DND-41 (cell line): ENCODE measurements around the gene RAB4A.

Experiments
- ATAC-seq: fragments of 200-7000 bp; cut with Tn5 transposase; 3 replicates; pipeline ENCODE4 v1.9.1; 2021; ENCODE audit warnings: low read depth; ENCODE audit not compliant: insufficient read depth
- DNase-seq: peaks from one replicate; pipeline ENCODE4 v3.0.0-alpha.2; 2020
- H2AFZ ChIP-seq: 2 replicates; pipeline ENCODE4 v1.6.0; 2012; ENCODE audit warnings: low read depth, low read length
- H3K27ac ChIP-seq: 2 replicates; pipeline ENCODE4 v1.5.1; 2012; ENCODE audit warnings: low read length, inconsistent platforms
- H3K27me3 ChIP-seq: fragments of 200-600 bp; sonication (generic); 2 replicates; pipeline ENCODE4 v1.6.0; 2012; ENCODE audit warnings: low read length, mild to moderate bottlenecking, inconsistent platforms; ENCODE audit not compliant: insufficient read depth, poor library complexity
- H3K36me3 ChIP-seq: 2 replicates; pipeline ENCODE4 v1.5.1; 2012; ENCODE audit warnings: low read length, inconsistent platforms; ENCODE audit not compliant: insufficient read depth
- H3K4me1 ChIP-seq: 2 replicates; pipeline ENCODE4 v1.5.1; 2012; ENCODE audit warnings: mild to moderate bottlenecking, low read length; ENCODE audit not compliant: insufficient read depth
- H3K4me2 ChIP-seq: 2 replicates; pipeline ENCODE4 v1.6.0; 2012; ENCODE audit warnings: mild to moderate bottlenecking, moderate library complexity, low read length, inconsistent platforms; ENCODE audit not compliant: insufficient read depth
- H3K4me3 ChIP-seq, 2 experiments: fragments of 200-600 bp in 1 of 2; shearing (Covaris generic) in 1 of 2; 2 replicates each; pipeline ENCODE4 v1.5.1; 2012 to 2016; ENCODE audit warnings: inconsistent platforms in 2 of 2, low read length in 2 of 2, mild to moderate bottlenecking in 2 of 2, low read depth in 1 of 2, moderate library complexity in 1 of 2
- H3K79me2 ChIP-seq: 2 replicates; pipeline ENCODE4 v1.6.0; 2012; ENCODE audit warnings: low read length, inconsistent platforms; ENCODE audit not compliant: insufficient read depth
- H3K9ac ChIP-seq: 2 replicates; pipeline ENCODE4 v1.6.0; 2012; ENCODE audit warnings: low read depth, mild to moderate bottlenecking, inconsistent platforms, low read length, moderate library complexity
- H3K9me3 ChIP-seq: 2 replicates; pipeline ENCODE4 v1.5.1; 2012; ENCODE audit warnings: low read length, moderate library complexity, mild to moderate bottlenecking, inconsistent platforms; ENCODE audit not compliant: insufficient read depth, severe bottlenecking
- H4K20me1 ChIP-seq: 2 replicates; pipeline ENCODE4 v1.6.0; 2012; ENCODE audit warnings: low read length; ENCODE audit not compliant: insufficient read depth
- EZH2 ChIP-seq: IDR thresholded peaks from 3 replicates; pipeline ENCODE4 v1.6.1; 2012; ENCODE audit warnings: borderline replicate concordance, low read depth, mild to moderate bottlenecking, moderate library complexity, low read length, inconsistent platforms; ENCODE audit not compliant: severe bottlenecking
- TF ChIP-seq, protein P1 (sequence below): IDR thresholded peaks from 2 replicates; pipeline ENCODE4 v1.5.1; 2012; ENCODE audit warnings: borderline replicate concordance, low read length, moderate library complexity, mild to moderate bottlenecking; ENCODE audit not compliant: poor library complexity, severe bottlenecking; ENCODE audit errors: extremely low read depth

RAB4A gene

DNA sequence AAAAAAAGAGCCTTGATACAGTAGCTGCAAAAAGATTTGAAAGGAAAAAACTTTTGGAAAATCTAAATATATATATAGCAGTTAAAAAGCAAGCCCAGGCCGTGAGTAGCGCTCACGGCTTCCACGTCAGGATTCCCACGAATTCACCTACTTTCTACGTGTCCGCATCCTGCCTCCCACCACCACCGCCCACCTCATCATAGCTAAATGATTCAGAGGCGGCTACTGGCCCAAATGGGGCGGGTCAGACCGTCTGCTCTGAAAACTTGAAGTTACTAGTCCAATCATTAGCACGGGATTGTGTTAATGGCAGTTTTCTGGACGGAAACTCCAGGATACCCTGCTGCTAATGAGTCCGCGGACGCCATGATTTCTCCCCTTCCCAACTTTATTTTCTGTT is 73.2 kb downstream of the RAB4A start:
- peak overlapping the region; percentile 86 for H3K9ac ChIP-seq
- DNase-seq (no peak), ATAC-seq (no peak)

DNA sequence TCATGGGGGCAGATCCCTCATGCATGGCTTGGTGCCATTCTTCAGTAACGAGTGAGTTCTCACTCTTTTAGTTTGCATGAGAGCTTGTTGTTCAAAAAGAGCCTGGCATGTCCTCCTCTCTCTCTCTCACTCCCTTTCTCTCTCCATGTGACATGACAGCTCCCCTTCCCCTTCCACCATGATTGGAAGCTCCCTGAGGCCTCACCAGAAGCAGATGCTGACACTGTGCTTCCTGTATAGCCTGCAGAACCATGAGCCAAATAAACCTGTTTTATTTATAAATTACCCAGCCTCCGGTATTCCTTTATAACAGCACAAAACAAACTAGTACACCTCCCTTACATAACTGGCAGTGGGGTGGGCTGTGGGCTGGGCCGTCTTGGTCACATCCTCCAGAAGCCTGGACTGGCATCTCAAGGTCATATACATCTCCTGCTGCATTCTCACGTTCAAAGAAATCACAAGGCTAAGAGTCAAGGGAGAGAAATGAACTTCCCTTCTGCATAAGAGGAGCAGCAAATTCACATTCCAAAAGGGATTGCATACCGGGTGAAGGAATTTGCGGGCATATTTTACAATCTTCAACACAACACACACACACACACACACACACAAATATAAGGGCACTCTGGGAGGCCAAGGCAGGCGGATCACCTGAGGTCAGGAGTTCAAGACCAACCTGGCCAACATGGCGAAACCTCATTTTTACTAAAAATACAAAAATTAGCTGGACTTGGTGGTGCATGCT is 74.2 kb downstream of the RAB4A start:
- no peak for DNase-seq
- Histone ChIP-seq H3K27ac (no peak overlapping the region), H3K36me3 (peaks cover 5% of the 10 kb centered on the region; the same call in 1 of the 2 replicates), H4K20me1 (0 out of 2 replicates have a peak, but pooled peaks cover 7% of the 10 kb centered on the region), H3K4me3 (no peak overlapping the region), H3K4me1 (peaks cover 30% of the 10 kb centered on the region), H3K79me2 (peaks cover 21% of the 10 kb centered on the region), H3K9me3 (no peaks in the 10 kb centered on the region), H2AFZ (no peak overlapping the region), H3K27me3 (no peaks in the 10 kb centered on the region), H3K9ac (no peak overlapping the region), H3K4me2 (no peak overlapping the region)
- TF ChIP-seq, protein P1, sequence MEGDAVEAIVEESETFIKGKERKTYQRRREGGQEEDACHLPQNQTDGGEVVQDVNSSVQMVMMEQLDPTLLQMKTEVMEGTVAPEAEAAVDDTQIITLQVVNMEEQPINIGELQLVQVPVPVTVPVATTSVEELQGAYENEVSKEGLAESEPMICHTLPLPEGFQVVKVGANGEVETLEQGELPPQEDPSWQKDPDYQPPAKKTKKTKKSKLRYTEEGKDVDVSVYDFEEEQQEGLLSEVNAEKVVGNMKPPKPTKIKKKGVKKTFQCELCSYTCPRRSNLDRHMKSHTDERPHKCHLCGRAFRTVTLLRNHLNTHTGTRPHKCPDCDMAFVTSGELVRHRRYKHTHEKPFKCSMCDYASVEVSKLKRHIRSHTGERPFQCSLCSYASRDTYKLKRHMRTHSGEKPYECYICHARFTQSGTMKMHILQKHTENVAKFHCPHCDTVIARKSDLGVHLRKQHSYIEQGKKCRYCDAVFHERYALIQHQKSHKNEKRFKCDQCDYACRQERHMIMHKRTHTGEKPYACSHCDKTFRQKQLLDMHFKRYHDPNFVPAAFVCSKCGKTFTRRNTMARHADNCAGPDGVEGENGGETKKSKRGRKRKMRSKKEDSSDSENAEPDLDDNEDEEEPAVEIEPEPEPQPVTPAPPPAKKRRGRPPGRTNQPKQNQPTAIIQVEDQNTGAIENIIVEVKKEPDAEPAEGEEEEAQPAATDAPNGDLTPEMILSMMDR: no peak
- TF ChIP-seq EZH2: no peak
- no peak for ATAC-seq

More for the DNA sequence above, 73.2 kb downstream of the RAB4A start:
- 0 out of 2 replicates have a peak, but pooled peaks cover 7% of the 10 kb centered on the region for H4K20me1 ChIP-seq
- peak overlapping the region; percentile 24; the same call in 1 of the 2 replicates for H3K27ac ChIP-seq
- no peaks in the 10 kb centered on the region for H3K27me3 ChIP-seq
- H3K79me2 ChIP-seq: peaks cover 31% of the 10 kb centered on the region
- H3K4me3 ChIP-seq: peak overlapping the region in 1 of 2 experiments; percentile 87; a peak in 3 of 4 replicates
- peak overlapping the region; percentile 98 for H3K4me2 ChIP-seq
- H2AFZ ChIP-seq: peak overlapping the region; percentile 66
- no peaks in the 10 kb centered on the region for H3K9me3 ChIP-seq
- TF ChIP-seq EZH2: no peak
- TF ChIP-seq, protein P1: no peak
- H3K36me3 ChIP-seq: peaks cover 11% of the 10 kb centered on the region; the same call in 1 of the 2 replicates
- peaks cover 40% of the 10 kb centered on the region for H3K4me1 ChIP-seq

DNA sequence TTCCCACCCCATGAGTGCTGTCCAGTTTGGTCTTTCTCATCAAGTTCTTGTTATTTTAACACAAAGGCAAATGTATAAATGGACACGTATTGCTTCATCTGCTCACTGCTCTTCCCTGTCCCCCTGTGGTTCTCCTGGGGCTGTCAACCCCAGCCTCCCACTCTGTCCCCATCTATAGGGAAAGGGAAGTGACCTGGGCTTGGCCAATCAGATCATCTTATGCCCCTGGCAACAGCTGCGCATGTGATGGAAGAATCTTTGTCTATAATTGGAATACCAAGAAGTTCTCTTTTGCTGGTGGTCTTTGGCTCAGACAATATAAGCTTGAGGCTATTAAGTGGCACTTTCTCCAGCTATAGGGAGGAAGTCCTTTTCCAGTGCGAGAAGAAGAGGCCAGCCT is 76.6 kb downstream of the RAB4A start:
- no peaks in the 10 kb centered on the region for H3K36me3 ChIP-seq
- no peaks in the 10 kb centered on the region for H4K20me1 ChIP-seq
- H3K9ac ChIP-seq: no peak overlapping the region
- H2AFZ ChIP-seq: no peak overlapping the region
- ATAC-seq (no peak), DNase-seq (no peak)
- H3K4me3 ChIP-seq: no peak overlapping the region
- H3K27me3 ChIP-seq: peaks cover 5% of the 10 kb centered on the region
- no peak overlapping the region for H3K27ac ChIP-seq
- H3K79me2 ChIP-seq: no peaks in the 10 kb centered on the region
- no peak overlapping the region for H3K4me2 ChIP-seq
- TF ChIP-seq, protein P1: no peak
- TF ChIP-seq EZH2: no peak
- peaks cover 15% of the 10 kb centered on the region for H3K4me1 ChIP-seq
- H3K9me3 ChIP-seq: no peaks in the 10 kb centered on the region
